ENCODE measurements around the gene SERTAD3. TPM values are rescaled to one million over a fixed set of nuclear protein-coding genes. Genes with fewer than 3 reads are reported as not detected.
A peak's percentile ranks its signal among the peaks of the same experiment; 100 is the strongest.

Gene SERTAD3
- polyA plus RNA-seq, 1 of the 3 experiments (the other 2 are of a cell fraction), result 11.3 TPM

GRCh38 chr19:40413291-40413845, 30.8 kb downstream of the SERTAD3 start, which contains the start of gene PRX:
Gene PRX, minus strand, starts transcription at chr19:40413378. Its CDS starts 5,446 bp downstream, at chr19:40407932.
- CTCF ChIA-PET, result interaction anchor here (1.1 to 3.3 kb wide), 4 partner anchors 8 to 221 kb away, joined by 3 to 15 read pairs (median 6); partner anchors contain the start of gene SERTAD3
- 74% methylated on average over 18 of the region's 18 CpGs for WGBS (ENCODE audit: low lambda C conversion rate)

GRCh38 chr19:40412866-40413265, 31.3 kb downstream of the SERTAD3 start:
- Histone ChIP-seq H3K27me3 (ENCODE audit: insufficient read depth) (no peaks in the 10 kb centered on the region), H2AFZ (ENCODE audit: low read depth) (no peak overlapping the region), H3K4me1 (ENCODE audit: control insufficient read depth in 1 of 2, insufficient read depth in 2 of 2, low read depth in 1 of 2, low read length in 1 of 2) (no peaks in the 10 kb centered on the region; a peak in 1 of 4 replicates), H3K9ac (no peak overlapping the region), H3K9me3 (no peaks in the 10 kb centered on the region), H3K27ac (ENCODE audit: low read depth in 2 of 2, low read length in 1 of 2) (no peak overlapping the region), H3K79me2 (ENCODE audit: insufficient read depth) (no peaks in the 10 kb centered on the region), H3K36me3 (replicated peaks in 1 of 2; ENCODE audit: control insufficient read depth in 1 of 2, insufficient read depth in 2 of 2, low read length in 1 of 2) (no peaks in the 10 kb centered on the region), H3K4me3 (ENCODE audit: low read depth in 2 of 2, low read length in 1 of 2) (no peak overlapping the region), H4K20me1 (ENCODE audit: insufficient read depth) (no peaks in the 10 kb centered on the region), H3K4me2 (no peak overlapping the region), H3F3A (replicated peaks; ENCODE audit: insufficient read depth) (peaks cover 9% of the 10 kb centered on the region), H3K9me2 (no peaks in the 10 kb centered on the region)
- TF ChIP-seq YY1 (IDR thresholded peaks at IDR 0.05; ENCODE audit: low read depth) (no peak), USF2 (IDR thresholded peaks at IDR 0.05; ENCODE audit: borderline replicate concordance, low read depth, low read length) (no peak), GABPA (IDR thresholded peaks at IDR 0.05; ENCODE audit: low read depth) (no peak), MXI1 (IDR thresholded peaks at IDR 0.05; ENCODE audit: low read depth, low read length) (no peak), ZBTB33 (IDR thresholded peaks at IDR 0.05; ENCODE audit: borderline replicate concordance, low read depth) (no peak), TAF1 (IDR thresholded peaks at IDR 0.05; ENCODE audit: borderline replicate concordance, low read depth, low read length) (no peak), FOXJ3 (CRISPR knock-in tag; IDR thresholded peaks at IDR 0.05) (no peak)
- ChIA-PET CTCF (interaction anchor here (1.1 to 3.3 kb wide), 3 partner anchors 9 to 32 kb away, joined by 3 to 15 read pairs (median 8); partner anchors contain the start of gene SERTAD3), POLR2A (no interaction called here)
- 70% methylated on average over 3 of the region's 4 CpGs for WGBS (ENCODE audit: low lambda C conversion rate)
- no peak for DNase-seq

More at GRCh38 chr19:40413291-40413845, 30.8 kb downstream of the SERTAD3 start, which contains the start of gene PRX:
- no peak within 1 kb of the TSS for H3K27ac ChIP-seq (ENCODE audit: low read depth in 2 of 2, low read length in 1 of 2)
- no peaks in the 10 kb centered on the region for H3K9me2 ChIP-seq
- H3F3A ChIP-seq (replicated peaks; ENCODE audit: insufficient read depth), result peaks cover 9% of the 10 kb centered on the region
- no peak within 1 kb of the TSS for H2AFZ ChIP-seq (ENCODE audit: low read depth)
- no peak within 1 kb of the TSS for H3K4me3 ChIP-seq (ENCODE audit: low read depth in 2 of 2, low read length in 1 of 2)
- no peaks in the 10 kb centered on the region; a peak in 1 of 4 replicates for H3K4me1 ChIP-seq (ENCODE audit: control insufficient read depth in 1 of 2, insufficient read depth in 2 of 2, low read depth in 1 of 2, low read length in 1 of 2)
- H3K4me2 ChIP-seq, result no peak within 1 kb of the TSS
- no peaks in the 10 kb centered on the region for H3K27me3 ChIP-seq (ENCODE audit: insufficient read depth)
- POLR2A ChIA-PET, result interaction anchor here (0.6 to 0.7 kb wide), 2 partner anchors 9 to 65 kb away, joined by 3 read pairs; partner anchors contain the start of gene PLD3
- H3K9ac ChIP-seq, result no peak within 1 kb of the TSS
- peak; percentile 72 for DNase-seq
- no peaks in the 10 kb centered on the region for H4K20me1 ChIP-seq (ENCODE audit: insufficient read depth)
- no peaks in the 10 kb centered on the region for H3K79me2 ChIP-seq (ENCODE audit: insufficient read depth)
- no peaks in the 10 kb centered on the region for H3K36me3 ChIP-seq (replicated peaks in 1 of 2; ENCODE audit: control insufficient read depth in 1 of 2, insufficient read depth in 2 of 2, low read length in 1 of 2)
- no peaks in the 10 kb centered on the region for H3K9me3 ChIP-seq
- TF ChIP-seq GATA2 (CRISPR knock-in tag; IDR thresholded peaks at IDR 0.05) (no peak), MXI1 (IDR thresholded peaks at IDR 0.05; ENCODE audit: low read depth, low read length) (no peak), SIN3A (IDR thresholded peaks at IDR 0.05; ENCODE audit: borderline replicate concordance, low read depth, low read length) (no peak), USF2 (IDR thresholded peaks at IDR 0.05; ENCODE audit: borderline replicate concordance, low read depth, low read length) (no peak), JUND (IDR thresholded peaks at IDR 0.05) (no peak), CHD2 (IDR thresholded peaks at IDR 0.05; ENCODE audit: low read length, partially characterized antibody) (no peak), TAF1 (IDR thresholded peaks at IDR 0.05; ENCODE audit: borderline replicate concordance, low read depth, low read length) (no peak), CTCF (IDR thresholded peaks at IDR 0.05) (no peak)

Data from SK-N-SH (cell line).